Small intestine (tissue), 7 donors: ENCODE measurements around the gene PKD2L1. TPM values are rescaled to one million over a fixed set of nuclear protein-coding genes. Genes with fewer than 3 reads are reported as not detected.
"Not testable (repeated sequence)": the region's sequence is repeated elsewhere in the genome, so short reads cannot be mapped to it uniquely, and the experiment has no call there.

Experiments used
- DNase-seq, 2 donors: peaks; one replicate each; pipeline versions ENCODE4 v3.0.0 to v3.0.0-alpha.2; 2013
- FAIRE-seq: peaks from 2 replicates; lab custom pipeline; 2012; peaks lifted over from hg19 to GRCh38; lab: Jason Lieb, UNC
- H3K27ac ChIP-seq, 3 donors: one replicate each; pipeline ENCODE4 v1.5.1; 2013; ENCODE audit warnings: low read length in 2 of 3, mild to moderate bottlenecking in 2 of 3, control low read depth in 1 of 3, inconsistent platforms in 1 of 3, low read depth in 1 of 3, moderate library complexity in 1 of 3
- H3K27me3 ChIP-seq, 3 donors: one replicate each; pipeline ENCODE4 v1.6.1; 2013; ENCODE audit warnings: low read length in 3 of 3, inconsistent platforms in 1 of 3; ENCODE audit not compliant: control insufficient read depth in 3 of 3, insufficient read depth in 3 of 3
- H3K36me3 ChIP-seq, 3 donors: one replicate each; pipeline ENCODE4 v1.6.1; 2013; ENCODE audit warnings: low read length in 3 of 3, inconsistent platforms in 1 of 3, low read depth in 1 of 3, mild to moderate bottlenecking in 1 of 3, moderate library complexity in 1 of 3; ENCODE audit not compliant: control insufficient read depth in 3 of 3, insufficient read depth in 2 of 3
- H3K4me1 ChIP-seq, 3 donors: one replicate each; pipeline ENCODE4 v1.6.1; 2013; ENCODE audit warnings: low read length in 2 of 3, inconsistent platforms in 1 of 3, low read depth in 1 of 3, mild to moderate bottlenecking in 1 of 3, moderate library complexity in 1 of 3; ENCODE audit not compliant: control insufficient read depth in 3 of 3, insufficient read depth in 2 of 3
- H3K4me3 ChIP-seq, 3 donors: one replicate each; pipeline ENCODE4 v1.5.1; 2013; ENCODE audit warnings: low read length in 3 of 3, control low read depth in 1 of 3, inconsistent platforms in 1 of 3, low read depth in 1 of 3, mild to moderate bottlenecking in 1 of 3, moderate library complexity in 1 of 3
- H3K9me3 ChIP-seq, 2 donors: one replicate each; pipeline ENCODE4 v1.6.1; 2013; ENCODE audit warnings: low read depth in 1 of 2, low read length in 1 of 2; ENCODE audit not compliant: control insufficient read depth in 2 of 2, insufficient read depth in 1 of 2
- WGBS, 3 donors: extraction: QIAGEN DNeasy Blood & Tissue Kit; methylation state at CpG; one replicate each; pipeline ENCODE4 v1.1.7; 2013; 5-methylcytosine and 5-hydroxymethylcytosine counted together
- polyA plus RNA-seq, 4 donors: library from polyadenylated mRNA; stranded (reverse) in 3 of 4; unstranded in 1 of 4; fragments of 200-250 nt in 3 of 4; fragments of 120-200 nt in 1 of 4; gene quantifications; one replicate each; pipeline versions ENCODE4 v1.2.1 to v1.2.3, GENCODE V29; 2013
- donor health status: healthy with polysubstance abuse.
- donor health status: control.
- donor health status: control.
- donor health status: Bipolar disorder and iron deficiency.
- donor health status: healthy.

PKD2L1 gene
- polyA plus RNA-seq, 4 donors, result 0.10 to 0.27 (median 0.19) TPM; not detected in 1

GRCh38 chr10:100315615-100316014, 14.4 kb downstream of the PKD2L1 start:
- no peak overlapping the region for H3K27ac ChIP-seq
- H3K4me1 ChIP-seq, result no peaks in the 10 kb centered on the region
- no peak for DNase-seq
- 83 to 91% (median 84%) methylated on average over 4 of the region's 4 CpGs for WGBS, 3 donors
- no peak overlapping the region for H3K4me3 ChIP-seq
- FAIRE-seq, result no peak
- H3K9me3 ChIP-seq, result no peaks in the 10 kb centered on the region
- H3K36me3 ChIP-seq, result no peaks in the 10 kb centered on the region
- H3K27me3 ChIP-seq, result peaks cover 0 to 3% (median 2%) of the 10 kb centered on the region in 3 donors

- no peaks in the 10 kb centered on the region for H3K4me1 ChIP-seq
- peaks cover 0 to 5% (median 2%) of the 10 kb centered on the region in 3 donors for H3K27me3 ChIP-seq
- FAIRE-seq (no peak), DNase-seq (peak; percentile 44 to 71)
- peak overlapping the region in 1 of 3 donors; percentile 5 for H3K27ac ChIP-seq
- H3K9me3 ChIP-seq, result no peaks in the 10 kb centered on the region
- WGBS, 3 donors, result 13 to 48% (median 32%) methylated on average over 4 of the region's 4 CpGs
- no peak overlapping the region for H3K4me3 ChIP-seq
- H3K36me3 ChIP-seq, result no peaks in the 10 kb centered on the region
Measured at GRCh38 chr10:100311298-100311697, 18.7 kb downstream of the PKD2L1 start.

GRCh38 chr10:100307684-100308083, 22.3 kb downstream of the PKD2L1 start:
- Histone ChIP-seq H3K9me3 (no peaks in the 10 kb centered on the region), H3K27ac (no peak overlapping the region), H3K36me3 (no peaks in the 10 kb centered on the region), H3K27me3 (peaks cover 0 to 7% (median 4%) of the 10 kb centered on the region in 3 donors), H3K4me1 (no peaks in the 10 kb centered on the region), H3K4me3 (no peak overlapping the region)
- 86 to 96% (median 90%) methylated on average over 3 of the region's 3 CpGs for WGBS, 3 donors
- FAIRE-seq, result no peak
- DNase-seq, result no peak

GRCh38 chr10:100306861-100307260, 23.2 kb downstream of the PKD2L1 start:
- Histone ChIP-seq H3K27me3 (peaks cover 0 to 7% (median 4%) of the 10 kb centered on the region in 3 donors), H3K9me3 (no peaks in the 10 kb centered on the region), H3K4me3 (no peak overlapping the region), H3K27ac (no peak overlapping the region), H3K4me1 (no peaks in the 10 kb centered on the region), H3K36me3 (no peaks in the 10 kb centered on the region)
- DNase-seq, result no peak
- FAIRE-seq, result no peak
- 93 to 95% (median 94%) methylated on average over 5 of the region's 5 CpGs for WGBS, 3 donors

GRCh38 chr10:100304414-100304813, 25.6 kb downstream of the PKD2L1 start:
- FAIRE-seq, result no peak
- Histone ChIP-seq H3K27ac (no peak overlapping the region), H3K36me3 (no peaks in the 10 kb centered on the region), H3K4me3 (no peak overlapping the region), H3K27me3 (peaks cover 0 to 9% (median 4%) of the 10 kb centered on the region in 3 donors), H3K9me3 (peaks cover 0 to 13% of the 10 kb centered on the region in 2 donors), H3K4me1 (no peaks in the 10 kb centered on the region)
- DNase-seq, result no peak
- 77 to 86% (median 79%) methylated on average over 3 of the region's 3 CpGs for WGBS, 3 donors

GRCh38 chr10:100303724-100304319, 26.2 kb downstream of the PKD2L1 start:
- Histone ChIP-seq H3K9me3 (peaks cover 0 to 13% of the 10 kb centered on the region in 2 donors), H3K27ac (no peak overlapping the region), H3K4me3 (no peak overlapping the region), H3K27me3 (peaks cover 0 to 9% (median 4%) of the 10 kb centered on the region in 3 donors), H3K4me1 (no peaks in the 10 kb centered on the region), H3K36me3 (no peaks in the 10 kb centered on the region)
- FAIRE-seq, result no peak
- WGBS, 3 donors, result 15 to 26% (median 18%) methylated on average over 7 of the region's 7 CpGs
- peak; percentile 16 to 22 for DNase-seq

- not testable (repeated sequence) for FAIRE-seq, H3K27ac ChIP-seq, H3K36me3 ChIP-seq, H3K4me3 ChIP-seq, H3K4me1 ChIP-seq
- Histone ChIP-seq H3K9me3 (peaks cover 0 to 13% of the 10 kb centered on the region in 2 donors), H3K27me3 (peaks cover 0 to 18% (median 2%) of the 10 kb centered on the region in 3 donors)
- 22 to 54% (median 38%) methylated on average over 5 of the region's 5 CpGs for WGBS, 3 donors
- peak in 1 of 2 donors; percentile 20 for DNase-seq
Measured at GRCh38 chr10:100301123-100301522, 28.9 kb downstream of the PKD2L1 start.

- FAIRE-seq, result no peak
- Histone ChIP-seq H3K4me1 (peaks cover 0 to 9% (median 0%) of the 10 kb centered on the region in 3 donors), H3K36me3 (no peaks in the 10 kb centered on the region), H3K27me3 (peaks cover 0 to 11% (median 0%) of the 10 kb centered on the region in 3 donors), H3K4me3 (no peak overlapping the region), H3K9me3 (peaks cover 0 to 13% of the 10 kb centered on the region in 2 donors), H3K27ac (no peak overlapping the region)
- no peak for DNase-seq
- 67 to 77% (median 71%) methylated on average over 9 of the region's 9 CpGs for WGBS, 3 donors
Measured at GRCh38 chr10:100297242-100297641, 32.8 kb downstream of the PKD2L1 start.
